Mesenchymal stem cell (in vitro differentiated cells and primary cell): ENCODE measurements around the gene CLIP1.
A peak's percentile ranks its signal among the peaks of the same experiment; 100 is the strongest.
"Not testable (repeated sequence)": the region's sequence is repeated elsewhere in the genome, so short reads cannot be mapped to it uniquely, and the experiment has no call there.

Experiments
- DNase-seq: peaks from one replicate; pipeline ENCODE4 v3.0.0-alpha.2; 2013
- H2AFZ ChIP-seq: one replicate; pipeline ENCODE4 v1.6.1; 2013; ENCODE audit warnings: low read depth, mild to moderate bottlenecking, control low read depth, inconsistent platforms, low read length, moderate library complexity
- H2AK5ac ChIP-seq: 2 replicates; pipeline ENCODE4 v1.6.1; 2013; ENCODE audit warnings: low read length, moderate library complexity, mild to moderate bottlenecking, inconsistent platforms; ENCODE audit not compliant: severe bottlenecking
- H2BK120ac ChIP-seq: one replicate; pipeline ENCODE4 v1.6.1; 2013; ENCODE audit warnings: low read depth, mild to moderate bottlenecking, inconsistent platforms, low read length, moderate library complexity
- H2BK12ac ChIP-seq, 2 experiments: one replicate each; pipeline ENCODE4 v1.6.1; 2013; ENCODE audit warnings: inconsistent platforms in 2 of 2, low read length in 2 of 2, mild to moderate bottlenecking in 2 of 2, moderate library complexity in 2 of 2, control low read depth in 1 of 2
- H2BK15ac ChIP-seq: one replicate; pipeline ENCODE4 v1.6.1; 2013; ENCODE audit warnings: mild to moderate bottlenecking, low read depth, inconsistent platforms; ENCODE audit not compliant: poor library complexity, severe bottlenecking
- H2BK5ac ChIP-seq: 2 replicates; pipeline ENCODE4 v1.6.1; 2013; ENCODE audit warnings: low read depth, mild to moderate bottlenecking, low read length, control low read depth, inconsistent platforms; ENCODE audit not compliant: poor library complexity, severe bottlenecking
- H3K14ac ChIP-seq, 2 experiments: one replicate each; pipeline ENCODE4 v1.6.1; 2013; ENCODE audit warnings: inconsistent platforms in 2 of 2, low read length in 2 of 2, control low read depth in 1 of 2, mild to moderate bottlenecking in 1 of 2, moderate library complexity in 1 of 2
- H3K18ac ChIP-seq, 2 experiments: one replicate each; pipeline ENCODE4 v1.6.1; 2013; ENCODE audit warnings: inconsistent platforms in 2 of 2, low read length in 2 of 2, control low read depth in 1 of 2, low read depth in 1 of 2, mild to moderate bottlenecking in 1 of 2
- H3K23ac ChIP-seq, 2 experiments: one replicate each; pipeline ENCODE4 v1.6.1; 2013; ENCODE audit warnings: inconsistent platforms in 2 of 2, low read length in 2 of 2, mild to moderate bottlenecking in 2 of 2, moderate library complexity in 2 of 2, control low read depth in 1 of 2
- H3K27ac ChIP-seq: 2 replicates; pipeline ENCODE4 v1.5.1; 2013; ENCODE audit warnings: mild to moderate bottlenecking, moderate library complexity, low read length, control low read depth, inconsistent platforms; ENCODE audit not compliant: poor library complexity, severe bottlenecking
- H3K27me3 ChIP-seq, 2 experiments: 2 replicates each; pipeline versions ENCODE4 v1.6.1 to v1.7.0; 2013; ENCODE audit warnings: low read length in 2 of 2, mild to moderate bottlenecking in 2 of 2, moderate library complexity in 2 of 2, control low read depth in 1 of 2, inconsistent platforms in 1 of 2; ENCODE audit not compliant: control insufficient read depth in 1 of 2, insufficient read depth in 1 of 2
- H3K36me3 ChIP-seq, 2 experiments: 2 replicates each; pipeline versions ENCODE4 v1.6.1 to v1.7.0; 2013; ENCODE audit warnings: low read length in 2 of 2, control low read depth in 1 of 2, inconsistent platforms in 1 of 2, low read depth in 1 of 2, mild to moderate bottlenecking in 1 of 2; ENCODE audit not compliant: insufficient read depth in 2 of 2, control insufficient read depth in 1 of 2
- H3K4ac ChIP-seq, 2 experiments: one replicate each; pipeline ENCODE4 v1.6.1; 2013; ENCODE audit warnings: inconsistent platforms in 2 of 2, low read length in 2 of 2, mild to moderate bottlenecking in 2 of 2, moderate library complexity in 2 of 2, control low read depth in 1 of 2, low read depth in 1 of 2
- H3K4me1 ChIP-seq: 2 replicates; pipeline ENCODE4 v1.6.1; 2013; ENCODE audit warnings: low read depth, low read length, control low read depth; ENCODE audit not compliant: control insufficient read depth, insufficient read depth
- H3K4me2 ChIP-seq: 2 replicates; pipeline ENCODE4 v1.6.1; 2013; ENCODE audit warnings: low read length, mild to moderate bottlenecking, inconsistent platforms; ENCODE audit not compliant: poor library complexity, severe bottlenecking
- H3K4me3 ChIP-seq, 2 experiments: 2 replicates each; pipeline versions ENCODE4 v1.5.1 to v1.7.0; 2013; ENCODE audit warnings: low read length in 2 of 2, mild to moderate bottlenecking in 2 of 2, control low read depth in 1 of 2, low read depth in 1 of 2; ENCODE audit not compliant: insufficient read depth in 1 of 2
- H3K79me1 ChIP-seq: replicated peaks from 2 replicates; pipeline ENCODE4 v1.6.1; 2013; ENCODE audit warnings: mild to moderate bottlenecking, control low read depth, low read length, inconsistent platforms; ENCODE audit not compliant: poor library complexity, severe bottlenecking
- H3K9ac ChIP-seq: 2 replicates; pipeline ENCODE4 v1.7.0; 2013; ENCODE audit warnings: mild to moderate bottlenecking, low read length, moderate library complexity
- H3K9me3 ChIP-seq: 2 replicates; pipeline ENCODE4 v1.7.0; 2013; ENCODE audit warnings: mild to moderate bottlenecking, low read length; ENCODE audit not compliant: control insufficient read depth
- H4K8ac ChIP-seq: one replicate; pipeline ENCODE4 v1.6.1; 2013; ENCODE audit warnings: inconsistent platforms, mild to moderate bottlenecking, low read length, moderate library complexity
- H4K91ac ChIP-seq: one replicate; pipeline ENCODE4 v1.6.1; 2013; ENCODE audit warnings: mild to moderate bottlenecking, low read length, inconsistent platforms
- WGBS: methylation state at CpG from one replicate; pipeline ENCODE4 v1.1.7; 2013; ENCODE audit warnings: mixed read lengths; 5-methylcytosine and 5-hydroxymethylcytosine counted together

The CLIP1 gene

GRCh38 chr12:122399254-122399591 lies 23.2 kb downstream of the CLIP1 start:
- Histone ChIP-seq H3K14ac (no peak overlapping the region), H3K79me1 (peaks cover 16% of the 10 kb centered on the region), H2BK12ac (no peak overlapping the region), H3K9me3 (no peaks in the 10 kb centered on the region), H3K27ac (peak overlapping the region; percentile 41), H4K8ac (no peak overlapping the region), H3K4ac (no peak overlapping the region), H2BK5ac (no peak overlapping the region), H2AFZ (no peak overlapping the region), H3K9ac (peak overlapping the region; percentile 94), H3K36me3 (peaks cover 11% of the 10 kb centered on the region in 2 experiments), H3K4me2 (no peak overlapping the region), H2BK120ac (no peak overlapping the region), H3K27me3 (no peaks in the 10 kb centered on the region), H3K18ac (no peak overlapping the region), H3K4me3 (peak overlapping the region in 1 of 2 experiments; percentile 58), H4K91ac (no peak overlapping the region), H3K4me1 (peaks cover 7% of the 10 kb centered on the region), H2BK15ac (no peak overlapping the region), H3K23ac (no peak overlapping the region), H2AK5ac (no peak overlapping the region)
- no peak for DNase-seq
- WGBS: no CpG with 5 or more reads among the region's 2 CpGs

- not testable (repeated sequence) for H3K36me3 ChIP-seq, H3K18ac ChIP-seq, H3K4me1 ChIP-seq, H3K27me3 ChIP-seq, H2AFZ ChIP-seq, H3K14ac ChIP-seq, H3K27ac ChIP-seq, H3K4ac ChIP-seq, H3K9ac ChIP-seq, H4K8ac ChIP-seq, H3K4me3 ChIP-seq, H2BK12ac ChIP-seq, H2AK5ac ChIP-seq, H4K91ac ChIP-seq, H3K9me3 ChIP-seq, H3K23ac ChIP-seq, H2BK120ac ChIP-seq, H2BK5ac ChIP-seq, H2BK15ac ChIP-seq, DNase-seq, H3K4me2 ChIP-seq
- peaks cover 12% of the 10 kb centered on the region for H3K79me1 ChIP-seq
- WGBS: 94% methylated on average over 5 of the region's 6 CpGs
Measured at GRCh38 chr12:122397981-122398380, 24.5 kb downstream of the CLIP1 start.

- Histone ChIP-seq H3K27ac (peak overlapping the region; percentile 49), H3K4me3 (peak overlapping the region in 1 of 2 experiments; percentile 65), H2BK12ac (peak overlapping the region in 1 of 2 experiments; percentile 39), H3K9me3 (no peaks in the 10 kb centered on the region), H2BK15ac (no peak overlapping the region), H2AFZ (no peak overlapping the region), H2AK5ac (peak overlapping the region; percentile 92), H4K91ac (no peak overlapping the region), H3K4ac (peak overlapping the region in 1 of 2 experiments; percentile 33), H3K23ac (no peak overlapping the region), H3K4me1 (peaks cover 4% of the 10 kb centered on the region), H2BK120ac (no peak overlapping the region), H3K79me1 (peaks cover 16% of the 10 kb centered on the region), H3K4me2 (no peak overlapping the region), H3K14ac (no peak overlapping the region), H3K9ac (peak overlapping the region; percentile 93), H2BK5ac (no peak overlapping the region), H3K27me3 (no peaks in the 10 kb centered on the region), H4K8ac (no peak overlapping the region), H3K36me3 (peaks cover 3 to 5% of the 10 kb centered on the region in 2 experiments), H3K18ac (peak overlapping the region in 1 of 2 experiments; percentile 21)
- DNase-seq: peak; percentile 74
- WGBS: 49% methylated on average over 3 of the region's 3 CpGs
Measured at GRCh38 chr12:122395319-122395718, 27.1 kb downstream of the CLIP1 start.

GRCh38 chr12:122394626-122395194 lies 27.8 kb downstream of the CLIP1 start:
- no peak overlapping the region for H2AK5ac ChIP-seq
- peak overlapping the region in 1 of 2 experiments; percentile 65 for H3K4me3 ChIP-seq
- H3K18ac ChIP-seq: no peak overlapping the region
- H4K8ac ChIP-seq: no peak overlapping the region
- no peak overlapping the region for H2AFZ ChIP-seq
- H2BK15ac ChIP-seq: no peak overlapping the region
- no peak overlapping the region for H3K14ac ChIP-seq
- H3K9me3 ChIP-seq: no peaks in the 10 kb centered on the region
- H3K36me3 ChIP-seq: peaks cover 3 to 5% of the 10 kb centered on the region in 2 experiments
- no peak overlapping the region for H4K91ac ChIP-seq
- peak overlapping the region; percentile 40 for H3K27ac ChIP-seq
- H3K27me3 ChIP-seq: no peaks in the 10 kb centered on the region
- peak overlapping the region; percentile 93 for H3K9ac ChIP-seq
- no peak overlapping the region for H3K23ac ChIP-seq
- no peak overlapping the region for H2BK120ac ChIP-seq
- peaks cover 18% of the 10 kb centered on the region for H3K79me1 ChIP-seq
- H3K4me1 ChIP-seq: peaks cover 1% of the 10 kb centered on the region
- WGBS: 98% methylated on average over 13 of the region's 15 CpGs
- H2BK5ac ChIP-seq: no peak overlapping the region
- no peak overlapping the region for H2BK12ac ChIP-seq
- peak overlapping the region; percentile 29 for H3K4me2 ChIP-seq
- H3K4ac ChIP-seq: no peak overlapping the region
- no peak for DNase-seq
